GM18907 (cell line): ENCODE results near the gene FAM221B.

Experiments used
- ATAC-seq: cut with Tn5 transposase; IDR thresholded peaks from one replicate; pipeline ENCODE4 v1.9.1; 2021; ENCODE audit warnings: mild to moderate bottlenecking, moderate library complexity; ENCODE audit not compliant: unreplicated experiment

The FAM221B gene

GRCh38 chr9:35847792-35848572, 19.4 kb upstream of the FAM221B start:
- peak; percentile 91 for ATAC-seq

- ATAC-seq = no peak
These were observed 17.6 kb upstream of the FAM221B start for GRCh38 chr9:35845824-35846771.

GRCh38 chr9:35844628-35845270, 16.2 kb upstream of the FAM221B start:
- ATAC-seq = no peak

GRCh38 chr9:35842795-35843194, 14.3 kb upstream of the FAM221B start:
- peak; percentile 62 for ATAC-seq

- ATAC-seq = no peak
These were observed 13.7 kb upstream of the FAM221B start for GRCh38 chr9:35842020-35842745.

GRCh38 chr9:35841645-35841900, 13.0 kb upstream of the FAM221B start:
- ATAC-seq = no peak

- ATAC-seq = no peak
These were observed 12.5 kb upstream of the FAM221B start for GRCh38 chr9:35840881-35841644.

GRCh38 chr9:35839926-35840325, 11.4 kb upstream of the FAM221B start:
- ATAC-seq = no peak

GRCh38 chr9:35836595-35836994, 8.1 kb upstream of the FAM221B start:
- no peak for ATAC-seq

GRCh38 chr9:35835766-35836165, 7.2 kb upstream of the FAM221B start:
- ATAC-seq = no peak

GRCh38 chr9:35835216-35835632, 6.7 kb upstream of the FAM221B start:
- ATAC-seq = no peak

- no peak for ATAC-seq
These were observed 6.0 kb upstream of the FAM221B start for GRCh38 chr9:35834260-35835215.

- ATAC-seq = no peak
These were observed 4.3 kb upstream of the FAM221B start for GRCh38 chr9:35832814-35833213.

- ATAC-seq = no peak
These were observed 2.5 kb upstream of the FAM221B start for GRCh38 chr9:35831040-35831439.

- ATAC-seq = no peak
These were observed 1.2 kb upstream of the FAM221B start for GRCh38 chr9:35829764-35830096.

GRCh38 chr9:35829084-35829763, 692 bp upstream of the FAM221B start, which contains the start of gene TMEM8B:
Gene TMEM8B, plus strand, starts transcription at chr9:35829228. Its CDS starts 220 bp downstream, at chr9:35829448.
- peak; percentile 75 for ATAC-seq

- no peak for ATAC-seq
These were observed 1.0 kb downstream of the FAM221B start for GRCh38 chr9:35827486-35827885.

GRCh38 chr9:35826071-35826701, 2.3 kb downstream of the FAM221B start:
- peak; percentile 62 for ATAC-seq
